HS-27A (cell line): ENCODE results near the gene ACCS.
A peak's percentile ranks its signal among the peaks of the same experiment; 100 is the strongest.

Source experiments
- DNase-seq: peaks from one replicate; pipeline ENCODE4 v3.0.0-alpha.2; 2012; ENCODE audit warnings: low read depth, missing footprints

The ACCS gene, protein sequence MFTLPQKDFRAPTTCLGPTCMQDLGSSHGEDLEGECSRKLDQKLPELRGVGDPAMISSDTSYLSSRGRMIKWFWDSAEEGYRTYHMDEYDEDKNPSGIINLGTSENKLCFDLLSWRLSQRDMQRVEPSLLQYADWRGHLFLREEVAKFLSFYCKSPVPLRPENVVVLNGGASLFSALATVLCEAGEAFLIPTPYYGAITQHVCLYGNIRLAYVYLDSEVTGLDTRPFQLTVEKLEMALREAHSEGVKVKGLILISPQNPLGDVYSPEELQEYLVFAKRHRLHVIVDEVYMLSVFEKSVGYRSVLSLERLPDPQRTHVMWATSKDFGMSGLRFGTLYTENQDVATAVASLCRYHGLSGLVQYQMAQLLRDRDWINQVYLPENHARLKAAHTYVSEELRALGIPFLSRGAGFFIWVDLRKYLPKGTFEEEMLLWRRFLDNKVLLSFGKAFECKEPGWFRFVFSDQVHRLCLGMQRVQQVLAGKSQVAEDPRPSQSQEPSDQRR

DNA sequence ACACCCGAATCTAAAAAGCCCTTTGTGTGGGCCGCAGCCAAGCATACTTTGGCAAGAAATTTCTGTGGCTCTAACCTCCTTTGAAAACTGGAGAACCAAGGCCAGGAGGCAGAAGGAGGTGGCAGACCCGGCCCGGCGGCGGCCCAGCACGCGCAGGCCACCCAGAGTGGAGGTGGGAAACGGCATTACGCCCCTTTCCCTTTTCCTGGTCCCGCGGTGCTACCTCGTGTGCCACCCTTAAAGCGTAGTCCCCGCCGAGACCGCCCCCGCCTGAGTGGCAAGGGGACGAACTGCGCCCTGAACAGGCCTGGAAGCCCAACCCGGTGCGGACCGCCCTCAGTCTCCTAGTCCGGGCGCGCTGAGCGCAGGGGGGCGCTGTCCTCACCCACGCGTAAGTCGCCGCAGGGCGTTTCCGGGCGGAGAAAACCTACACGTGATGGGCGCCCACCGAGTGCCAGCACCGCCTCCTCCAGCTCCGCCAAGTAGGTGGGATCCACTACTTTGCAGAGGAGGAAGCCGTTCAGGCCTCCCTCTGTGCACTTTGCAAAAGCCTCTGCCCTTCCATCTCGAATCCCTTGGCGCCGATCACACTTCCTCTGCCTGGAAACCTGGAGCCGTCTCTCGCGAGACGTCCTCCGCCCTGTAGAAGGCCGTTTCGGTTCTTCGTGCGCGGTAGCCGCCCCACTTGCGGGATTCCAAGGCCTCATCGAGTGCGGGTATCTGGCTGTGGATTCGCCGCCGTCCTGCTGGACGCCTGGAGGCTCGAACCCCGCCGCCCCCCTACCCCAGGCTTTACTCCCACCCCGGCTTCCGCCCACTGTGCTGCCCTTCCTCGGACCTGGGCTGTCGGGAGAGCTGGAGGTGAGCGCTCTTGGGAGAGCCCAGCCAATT lies at the start of gene ACCS:
TSS of gene ACCS (plus strand) at position 430 of the 891 bp plus-strand sequence. CDS start 1,358 bp downstream, outside the sequence.
- DNase-seq = peak; percentile 82

DNA sequence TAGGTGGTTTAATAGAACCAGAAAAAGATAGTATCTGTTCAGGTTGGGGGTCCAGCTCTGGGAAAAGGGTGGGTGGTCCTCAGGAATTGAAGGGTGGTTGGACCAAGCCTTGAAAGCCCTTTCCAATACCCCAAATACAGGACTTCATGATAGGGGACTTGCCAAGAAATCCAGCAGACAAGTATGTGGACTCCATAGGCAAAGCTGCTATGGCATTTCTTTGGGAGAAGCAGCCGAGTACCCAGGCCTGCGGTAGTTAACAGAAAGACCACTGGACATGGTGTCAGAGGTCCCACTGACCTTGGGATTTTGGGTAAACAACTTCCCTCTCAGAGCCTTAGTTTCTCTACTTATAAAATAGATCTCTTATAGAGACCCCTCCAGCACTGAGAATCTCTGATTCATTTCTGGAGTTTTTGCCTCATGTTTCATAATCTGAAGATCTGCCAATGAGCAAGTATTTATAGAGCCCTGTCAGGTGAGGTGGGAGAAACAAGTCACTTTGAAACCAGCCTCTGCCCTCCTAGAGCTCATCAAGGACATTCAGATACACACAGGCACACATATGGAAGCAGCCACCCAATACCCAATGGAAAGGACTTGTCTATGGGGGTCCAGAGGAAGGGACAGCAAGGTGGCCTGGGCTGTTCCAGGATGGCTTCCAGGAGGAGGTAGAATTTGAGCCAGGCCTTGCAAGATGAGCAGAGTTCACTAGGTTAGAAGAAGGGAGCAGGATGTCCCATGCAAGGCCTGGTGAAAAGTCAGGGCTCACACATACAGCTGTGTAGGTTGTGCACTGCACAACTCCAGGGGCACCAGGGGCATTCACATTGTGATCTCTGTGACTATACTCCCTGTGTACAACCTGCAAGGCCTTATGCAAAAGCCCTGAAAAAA lies 49.3 kb upstream of the ACCS start:
- DNase-seq = no peak

DNA sequence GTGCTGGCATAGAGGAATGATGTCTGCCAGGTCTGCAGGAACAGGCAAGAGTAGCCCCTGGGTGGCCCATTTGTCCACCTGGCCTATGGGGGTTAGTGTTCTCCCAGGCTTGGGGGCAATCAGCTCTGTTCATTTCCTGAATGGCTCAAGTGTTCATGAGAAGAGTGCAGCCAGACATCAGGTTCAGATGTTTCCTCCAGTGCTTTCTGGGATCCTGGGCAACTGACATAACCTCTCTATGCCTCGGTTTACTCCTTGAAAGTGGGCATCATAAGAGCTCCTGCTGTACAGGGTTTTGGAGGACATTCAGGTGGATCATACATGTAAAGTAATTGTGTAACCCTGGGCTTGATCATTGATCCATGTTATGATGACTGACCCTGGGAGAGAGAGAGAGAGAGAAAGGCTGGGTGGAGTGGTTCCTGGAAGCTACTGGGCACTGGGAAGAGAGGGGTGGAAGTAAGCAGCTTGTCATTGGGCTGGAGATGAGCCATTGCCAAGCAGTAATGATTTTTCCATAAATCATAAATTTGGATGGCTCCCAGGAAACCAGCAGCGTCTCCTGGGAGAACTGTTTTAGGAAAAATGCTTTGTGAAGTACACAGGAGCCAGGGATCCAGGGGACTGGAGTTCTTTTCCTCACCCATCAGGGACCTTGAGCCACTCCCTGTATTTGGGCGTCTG lies 48.5 kb upstream of the ACCS start:
- DNase-seq = no peak

DNA sequence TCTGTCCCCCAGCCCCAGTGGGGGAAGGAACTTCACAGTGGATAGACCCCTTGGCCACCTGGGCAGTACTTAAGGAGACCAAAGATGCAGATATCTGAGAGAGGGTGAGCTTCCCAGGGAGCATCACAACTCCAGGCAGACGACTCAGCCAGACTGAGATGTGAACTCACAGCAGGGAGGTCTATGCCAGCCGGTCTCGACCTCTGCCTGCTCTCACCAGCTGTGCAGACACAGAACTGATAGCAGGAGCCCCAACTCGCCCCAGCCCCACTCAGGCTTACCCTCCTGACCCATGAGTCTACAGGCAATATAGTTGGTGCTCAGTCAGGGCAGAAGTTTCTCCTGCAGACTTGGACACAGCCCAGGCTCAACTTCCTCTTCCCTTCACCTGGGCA lies 47.9 kb upstream of the ACCS start:
- DNase-seq = no peak

DNA sequence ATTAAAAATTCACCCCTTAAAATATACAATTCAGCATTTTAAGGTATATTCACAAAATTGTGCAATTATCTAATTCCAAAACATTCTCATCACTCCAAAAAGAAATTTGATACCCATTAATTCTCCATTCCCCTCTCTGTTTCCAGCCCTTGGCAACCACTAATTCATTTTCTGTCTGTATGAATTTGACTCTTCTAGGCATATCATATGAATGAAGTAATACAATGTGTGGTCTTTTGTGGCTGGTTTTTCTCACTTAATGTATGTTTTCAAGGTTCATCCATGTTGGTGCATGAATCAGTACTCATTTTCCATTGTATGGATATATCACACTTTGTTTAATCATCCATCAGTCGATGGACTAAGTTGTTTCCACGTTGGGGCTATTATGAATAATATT lies 47.2 kb upstream of the ACCS start:
- DNase-seq = no peak

DNA sequence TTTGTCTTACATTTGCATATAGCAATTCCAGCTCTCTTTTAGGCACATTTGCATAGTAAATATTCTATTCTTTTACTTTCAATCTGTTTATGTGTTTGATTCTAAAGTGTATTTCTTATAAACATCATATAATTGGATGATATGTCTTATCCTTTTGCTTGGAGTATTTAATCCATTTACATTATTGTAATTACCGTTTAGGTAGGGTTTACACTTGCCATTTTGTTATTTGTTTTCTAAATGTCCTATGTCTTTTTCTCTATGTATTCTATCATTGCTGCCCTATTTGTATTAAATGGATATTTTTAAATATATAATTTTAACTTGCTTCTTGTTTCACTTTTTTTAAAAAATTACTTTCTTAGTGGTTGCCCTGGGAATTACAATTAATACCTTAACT lies 41.1 kb upstream of the ACCS start:
- DNase-seq = no peak

DNA sequence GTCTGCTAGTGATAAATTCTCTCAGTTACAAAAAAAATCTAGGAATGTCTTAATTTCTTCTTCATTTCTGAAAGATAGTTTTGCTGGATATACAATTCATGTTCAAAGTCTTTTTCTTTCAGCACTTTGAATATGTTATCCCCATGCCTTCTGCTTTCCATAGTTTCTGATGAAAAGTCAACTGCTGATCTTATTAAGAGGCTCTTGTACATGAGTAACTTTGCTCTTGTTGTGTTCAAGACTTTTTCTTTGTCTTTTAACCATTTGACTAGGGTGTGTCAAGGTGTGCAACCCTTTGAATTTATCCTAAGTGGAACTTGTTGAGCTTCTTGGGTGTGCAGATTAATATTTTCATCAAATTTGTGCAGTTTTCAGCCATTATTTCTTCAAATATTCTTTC lies 40.3 kb upstream of the ACCS start:
- DNase-seq = no peak

DNA sequence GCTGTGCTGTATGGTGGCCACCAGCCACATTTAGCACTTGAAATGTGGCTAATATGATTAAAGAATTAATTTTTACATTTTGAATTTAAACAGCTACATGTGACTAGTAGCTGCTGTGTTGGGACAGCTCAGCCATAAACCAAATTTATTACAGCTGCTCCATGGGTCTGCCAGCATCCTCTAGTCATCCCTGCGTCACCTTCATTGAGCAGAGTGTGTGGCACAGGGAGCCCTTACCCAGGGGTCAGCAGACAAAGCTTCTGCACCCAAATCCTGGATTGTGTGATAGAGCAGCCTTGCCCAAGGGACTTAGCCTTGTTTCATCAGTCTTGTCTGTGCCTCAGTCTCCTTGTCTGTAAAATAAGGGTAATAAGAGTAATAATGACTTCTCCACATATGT lies 37.7 kb upstream of the ACCS start:
- DNase-seq = no peak

DNA sequence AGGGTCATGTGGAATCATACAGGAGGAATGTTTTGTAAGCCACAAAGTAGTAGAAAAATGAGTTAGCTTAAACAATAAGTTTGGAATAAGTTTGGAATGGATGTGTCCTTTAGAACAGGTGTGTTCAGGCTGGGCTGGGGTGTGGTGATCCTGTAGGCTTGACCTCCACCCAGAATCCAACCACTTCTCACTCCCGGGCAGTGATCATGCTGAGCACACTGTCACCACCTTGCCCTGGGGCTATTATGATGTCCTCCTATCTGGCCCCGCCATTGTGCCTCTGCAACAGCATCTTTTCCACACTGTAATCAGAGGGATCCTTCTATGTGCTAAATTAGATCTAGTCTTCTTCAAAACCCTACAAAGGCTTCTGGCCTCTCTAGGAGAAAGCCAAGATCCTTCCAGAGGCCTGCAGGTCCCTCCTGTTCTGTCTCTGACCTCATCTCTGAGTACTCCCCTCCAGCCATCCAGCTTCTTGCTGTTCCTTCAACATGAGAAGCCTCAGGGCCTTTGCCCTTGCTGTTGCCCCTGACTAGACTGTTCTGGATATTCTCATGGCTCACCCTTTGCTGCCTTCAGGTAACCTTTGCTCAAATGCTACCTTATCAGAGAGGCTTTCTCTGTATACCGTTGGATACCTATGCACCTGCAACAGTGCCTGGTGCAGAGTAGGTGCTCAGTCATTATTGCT lies 37.1 kb upstream of the ACCS start:
- DNase-seq = no peak

DNA sequence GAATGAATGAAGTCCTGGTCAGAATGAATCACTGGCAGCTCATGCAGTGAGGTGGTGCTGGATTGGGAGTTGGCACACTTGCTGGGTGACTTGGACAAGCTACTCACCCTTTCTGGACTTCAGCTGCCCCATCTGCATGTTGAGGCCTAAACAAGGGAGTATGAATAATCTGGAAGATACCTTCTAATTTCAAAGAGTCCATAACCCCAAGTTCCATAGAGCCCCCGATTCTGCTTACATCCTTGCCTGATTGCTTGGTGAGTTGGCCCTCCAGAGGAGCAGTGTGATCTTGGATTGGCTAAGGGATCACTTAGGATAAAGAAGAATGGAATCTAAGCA lies 36.6 kb upstream of the ACCS start:
- no peak for DNase-seq

DNA sequence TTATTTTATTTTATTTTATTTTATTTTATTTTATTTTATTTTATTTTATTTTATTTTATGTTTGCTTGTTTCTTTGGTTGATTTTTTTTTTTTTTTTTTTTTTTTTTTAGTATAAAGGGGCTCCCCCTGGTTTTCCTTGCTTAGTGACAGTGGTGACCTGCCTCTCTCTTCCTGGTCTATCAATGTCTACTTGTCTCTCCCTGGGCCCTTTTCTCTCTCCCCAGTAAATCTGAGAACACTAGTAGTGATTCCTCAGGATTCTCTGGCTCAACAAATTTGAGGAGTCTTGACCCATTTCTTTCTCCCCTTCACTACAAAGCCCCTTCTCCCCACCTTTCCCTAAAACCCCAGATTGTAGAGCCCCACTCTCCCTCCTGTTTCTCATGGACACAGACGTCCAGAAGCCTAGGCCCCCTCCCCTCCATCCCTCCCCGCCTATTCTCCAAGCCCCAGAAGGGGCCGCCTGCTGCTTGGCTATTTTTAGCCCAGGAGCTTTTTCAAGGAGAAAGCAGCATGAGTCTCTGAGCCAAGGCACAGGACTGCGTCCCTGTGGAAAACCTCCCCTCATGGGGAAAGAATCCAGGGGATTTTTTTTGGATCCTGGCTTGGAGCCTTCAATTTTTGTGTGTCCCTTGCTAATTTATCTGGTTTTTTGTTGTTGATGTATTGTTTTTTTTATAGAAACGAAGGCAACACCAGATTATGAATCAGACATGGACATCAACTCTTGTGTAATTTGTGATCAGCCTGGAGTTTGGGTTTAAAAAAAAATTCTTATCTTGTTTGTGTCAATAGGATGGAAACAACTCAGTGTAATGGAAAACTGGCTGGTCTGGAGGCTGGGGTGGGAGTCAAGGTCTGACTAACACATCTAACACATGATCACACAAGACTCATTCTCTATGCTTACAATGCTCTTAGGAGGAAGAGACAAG lies 35.8 kb upstream of the ACCS start:
- no peak for DNase-seq

DNA sequence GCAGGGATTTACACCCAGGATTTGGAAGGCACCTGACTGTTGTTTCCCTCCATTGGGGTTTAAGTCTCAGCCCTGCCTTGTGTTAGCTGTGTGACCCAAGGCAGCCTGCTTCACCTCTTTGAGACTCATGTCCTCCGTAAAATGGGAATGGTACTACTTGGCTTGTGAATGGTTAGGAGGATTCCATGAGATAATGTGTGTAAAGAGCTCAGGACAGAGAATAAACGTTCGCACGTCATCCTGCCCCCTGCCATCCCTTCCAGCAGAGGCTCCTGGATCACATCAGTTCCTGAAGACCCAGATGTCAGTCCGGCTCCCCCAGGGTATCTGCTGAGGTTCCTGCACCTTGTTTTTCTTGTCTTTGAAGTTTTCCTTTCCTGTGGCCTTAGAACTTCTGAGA lies 35.1 kb upstream of the ACCS start:
- no peak for DNase-seq

DNA sequence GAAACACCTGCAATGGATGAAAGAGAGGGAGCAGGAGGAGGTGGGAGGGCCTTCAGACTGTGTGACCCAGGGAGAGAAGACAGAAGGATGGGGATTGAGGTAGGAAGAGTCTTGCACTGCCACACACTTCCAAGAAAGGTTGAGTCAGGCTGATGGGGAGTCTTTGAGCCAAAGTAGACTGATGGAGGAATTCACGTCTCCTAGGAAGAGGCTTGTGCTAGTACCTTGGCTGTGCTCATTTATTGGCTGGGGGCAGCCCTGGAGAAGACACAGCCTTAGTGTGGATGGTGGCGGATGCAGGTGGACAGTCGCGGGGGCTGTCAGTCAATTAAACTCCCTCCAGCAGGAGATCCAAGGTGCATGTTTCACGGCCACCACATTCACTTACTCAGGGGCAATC lies 34.5 kb upstream of the ACCS start:
- no peak for DNase-seq

DNA sequence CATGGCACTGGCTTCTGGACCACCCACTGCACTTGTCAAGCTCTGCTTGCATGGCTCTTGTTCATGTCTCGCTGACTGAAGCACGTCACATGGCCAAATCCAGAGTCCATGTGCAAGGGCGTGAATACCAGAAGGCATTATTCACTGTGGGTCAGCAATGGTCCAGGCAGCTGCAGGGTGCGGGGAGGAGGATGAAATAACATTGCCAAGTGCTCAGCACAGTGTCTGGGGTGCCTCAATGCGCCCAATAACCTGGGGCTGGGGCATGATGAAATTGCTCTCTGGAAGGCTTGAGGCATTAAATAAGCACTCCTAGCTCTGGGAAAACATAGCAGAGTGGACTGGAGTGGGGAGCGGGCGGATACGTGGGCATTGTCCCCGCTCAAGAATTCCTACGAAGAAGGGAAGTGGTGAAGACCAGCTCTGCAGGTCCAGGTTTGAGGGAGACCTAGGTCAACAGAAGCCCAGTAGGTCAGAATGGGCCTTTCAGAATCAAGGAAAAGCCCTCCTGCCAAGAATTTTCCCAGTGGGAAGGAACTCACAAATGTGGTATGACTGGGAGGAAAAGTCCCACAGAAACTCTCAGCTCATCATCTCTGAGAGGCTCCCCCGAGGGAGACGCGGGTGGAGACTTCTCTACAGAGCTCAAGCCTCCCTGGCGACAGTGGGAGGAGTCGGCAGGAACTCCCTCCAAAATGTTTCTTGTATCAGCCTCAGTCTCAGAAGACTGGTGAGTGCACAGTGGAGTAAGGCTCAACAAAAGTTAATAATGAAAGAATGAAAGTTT lies 33.6 kb upstream of the ACCS start:
- no peak for DNase-seq

DNA sequence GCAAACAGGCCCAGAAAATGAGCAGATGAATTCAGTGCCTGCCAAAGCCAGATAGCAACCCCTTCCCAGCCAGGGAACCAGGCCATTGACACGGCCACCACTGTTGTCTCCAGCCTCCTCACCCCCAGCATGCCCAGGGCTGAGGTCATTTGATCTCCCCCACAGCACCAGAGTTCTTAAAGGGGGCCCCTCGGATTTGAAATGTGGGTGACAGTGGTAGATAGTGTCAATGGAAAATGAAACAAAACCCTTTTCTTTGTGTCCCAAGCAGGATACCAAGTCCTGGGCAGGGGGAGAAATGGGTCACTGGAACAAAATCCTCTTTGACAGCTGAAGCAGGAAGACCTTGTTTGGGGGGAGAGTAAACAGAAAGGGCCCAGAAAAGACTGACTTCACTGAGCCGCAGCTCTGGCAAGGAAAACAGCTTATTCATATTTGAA lies 32.6 kb upstream of the ACCS start:
- DNase-seq = no peak

DNA sequence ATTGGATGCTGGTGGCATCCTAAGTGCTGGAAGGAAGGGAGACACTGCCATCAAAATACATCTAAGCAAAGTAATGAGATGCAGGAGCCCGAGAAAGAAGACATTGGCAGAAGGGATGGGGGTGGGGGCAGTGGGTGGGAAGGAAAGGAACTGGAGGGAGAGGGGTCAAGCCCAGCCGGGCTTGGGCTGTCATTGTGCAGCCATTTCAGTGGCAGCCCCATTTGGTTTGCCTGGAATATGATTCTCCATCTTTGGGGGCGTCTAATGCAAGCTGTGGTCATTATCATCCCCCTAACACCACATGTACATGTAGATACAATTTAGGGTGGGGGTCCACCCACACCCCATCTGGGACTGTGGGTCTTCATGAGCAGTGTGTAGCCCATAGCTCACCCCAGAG lies 32.2 kb upstream of the ACCS start:
- DNase-seq = no peak

DNA sequence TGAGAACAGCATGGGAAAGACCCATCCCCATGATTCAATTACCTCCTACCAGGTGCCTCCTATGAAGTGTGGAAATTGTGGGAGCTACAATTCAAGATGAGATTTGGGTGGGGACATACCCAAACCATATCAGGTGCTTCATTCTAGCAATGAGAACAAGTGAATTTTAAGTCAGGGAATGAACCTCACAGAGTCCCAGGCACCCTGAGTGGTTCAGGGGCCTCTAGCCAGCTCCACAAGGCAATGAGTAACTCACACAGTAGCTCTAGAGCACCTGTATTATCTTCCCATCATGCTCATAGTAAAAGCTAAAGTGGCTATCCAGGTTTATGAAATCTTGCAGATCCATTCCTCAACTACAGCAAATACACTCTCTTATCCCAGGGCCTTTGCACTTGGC lies 31.4 kb upstream of the ACCS start:
- no peak for DNase-seq

DNA sequence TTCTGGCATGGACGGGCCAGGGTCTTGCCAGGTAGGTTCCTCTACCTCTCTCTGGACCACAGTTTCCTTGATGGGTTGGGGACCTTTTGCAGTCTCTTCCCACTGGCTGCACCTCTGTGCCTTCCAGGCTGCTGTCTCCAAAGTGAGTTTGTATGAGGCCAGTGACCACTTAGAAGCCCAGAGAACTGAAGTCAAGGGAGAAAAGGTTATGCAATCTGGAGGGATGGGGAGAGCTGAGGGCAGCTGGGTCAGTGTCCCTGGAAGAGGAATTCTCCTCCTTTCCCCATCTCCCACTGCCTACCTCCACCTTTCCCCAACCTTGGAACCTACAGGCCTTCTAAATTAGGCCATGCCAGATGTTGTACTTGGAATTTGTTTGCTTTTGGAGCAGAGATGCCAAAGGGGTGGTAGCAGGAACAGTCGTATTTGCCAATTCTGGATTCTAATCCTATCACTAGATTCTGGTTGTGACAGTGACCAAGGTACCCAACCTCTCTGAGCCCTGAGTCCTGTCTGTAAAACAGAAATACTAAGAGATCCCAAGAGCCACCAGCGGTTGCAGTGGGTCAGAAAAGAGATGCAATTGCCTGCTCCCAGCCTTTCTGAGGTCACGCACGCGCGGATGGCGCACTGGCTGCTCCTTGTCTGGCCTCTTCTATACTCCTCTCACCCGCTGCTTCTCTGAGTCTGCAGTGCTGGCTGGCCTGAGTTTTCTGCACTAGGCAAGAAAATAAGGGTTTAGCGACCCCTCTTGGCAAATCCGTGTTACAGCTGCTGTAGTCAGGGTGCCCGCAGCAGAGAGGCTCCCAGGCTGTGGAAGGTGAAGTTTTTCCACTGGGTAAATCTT lies 29.0 kb upstream of the ACCS start:
- peak; percentile 47 for DNase-seq
